Measurements from ENCODE around the gene TEX26.
A peak's percentile ranks its signal among the peaks of the same experiment; 100 is the strongest.

TEX26 gene

DNA sequence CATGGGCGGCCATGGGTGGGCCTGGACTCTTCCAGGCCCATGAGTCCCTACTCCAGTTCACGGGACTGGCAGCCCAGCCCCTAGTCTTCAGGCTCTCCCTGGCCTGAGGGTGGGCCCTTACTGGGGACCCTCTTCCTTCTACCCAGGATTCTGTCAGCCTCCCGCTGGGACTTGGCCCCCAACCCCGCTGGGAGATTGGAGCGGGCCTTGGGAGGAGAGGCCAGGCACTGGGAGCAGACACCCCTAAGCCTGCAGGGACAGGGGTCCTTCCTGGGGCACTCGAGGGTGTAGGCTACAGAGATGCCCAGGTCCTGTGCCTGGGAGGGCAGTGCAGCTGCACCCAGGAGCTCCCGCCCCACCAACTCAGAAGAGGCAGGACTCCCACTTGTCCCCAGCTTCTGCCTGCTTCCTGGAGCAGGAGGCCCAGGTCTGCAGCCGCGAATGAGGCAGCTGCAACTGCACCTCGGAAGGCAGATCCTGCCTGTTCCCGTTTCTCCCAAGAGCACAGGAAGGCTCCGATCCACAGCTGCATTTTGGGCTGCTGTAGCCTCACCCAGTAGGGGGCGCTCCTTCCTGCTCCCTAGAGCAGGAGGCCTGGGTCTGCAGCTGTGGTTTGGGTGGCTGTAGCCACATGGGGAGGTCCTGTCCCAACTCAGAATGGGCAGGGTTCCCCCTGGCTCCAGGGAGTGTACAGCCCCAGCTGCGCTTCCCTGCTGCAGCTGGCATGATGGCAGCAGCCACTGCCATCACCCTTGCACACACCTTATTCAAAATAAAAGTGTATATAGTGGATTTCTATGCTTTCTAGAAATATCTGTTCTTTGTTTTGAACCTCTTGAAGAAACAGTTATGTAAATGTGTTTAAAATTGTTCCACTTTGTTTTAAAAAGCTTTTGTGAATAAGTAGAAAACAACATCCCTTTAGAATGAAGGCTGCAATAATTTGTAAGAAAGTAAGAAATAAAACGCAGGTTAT, 46.8 kb downstream of the TEX26 start:
- FAIRE-seq = no peak

DNA sequence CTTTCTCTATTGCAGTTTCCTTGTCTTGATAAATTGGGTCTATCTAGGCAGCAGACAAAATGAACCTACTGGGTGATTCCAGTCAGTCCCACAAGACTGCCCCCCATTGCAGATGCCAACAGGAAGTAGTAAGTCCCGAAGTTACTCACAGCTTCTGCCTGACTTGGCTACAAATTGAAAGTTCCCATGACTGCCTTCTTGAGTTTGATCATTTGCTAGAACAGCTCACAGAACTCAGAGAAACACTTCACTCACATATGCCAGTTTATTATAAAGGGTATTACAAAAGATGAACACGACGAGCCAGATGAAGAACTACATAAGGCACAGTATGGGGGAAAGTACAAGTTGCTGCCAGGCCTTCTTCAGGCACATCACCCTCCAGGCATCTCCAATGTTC, 50.0 kb downstream of the TEX26 start:
- FAIRE-seq = no peak

DNA sequence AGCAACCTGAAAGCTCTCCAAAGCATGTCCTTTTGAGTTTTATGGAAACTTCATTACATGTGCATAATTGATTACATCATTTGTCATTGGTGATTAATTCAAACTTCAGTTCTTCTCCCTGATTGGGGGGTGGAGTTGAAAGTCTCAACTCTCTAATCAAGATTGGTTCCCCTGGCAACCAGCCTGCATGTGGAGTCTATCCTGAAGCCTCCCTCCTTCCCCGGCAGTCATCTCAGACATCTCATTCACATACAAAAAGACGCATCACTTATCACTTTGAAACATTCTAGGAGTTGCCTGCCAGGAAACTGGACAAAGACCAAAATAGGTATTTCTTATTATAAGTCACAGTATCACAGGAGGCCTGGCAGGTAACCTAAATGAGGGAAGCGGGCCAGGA, 50.5 kb downstream of the TEX26 start:
- no peak for FAIRE-seq

DNA sequence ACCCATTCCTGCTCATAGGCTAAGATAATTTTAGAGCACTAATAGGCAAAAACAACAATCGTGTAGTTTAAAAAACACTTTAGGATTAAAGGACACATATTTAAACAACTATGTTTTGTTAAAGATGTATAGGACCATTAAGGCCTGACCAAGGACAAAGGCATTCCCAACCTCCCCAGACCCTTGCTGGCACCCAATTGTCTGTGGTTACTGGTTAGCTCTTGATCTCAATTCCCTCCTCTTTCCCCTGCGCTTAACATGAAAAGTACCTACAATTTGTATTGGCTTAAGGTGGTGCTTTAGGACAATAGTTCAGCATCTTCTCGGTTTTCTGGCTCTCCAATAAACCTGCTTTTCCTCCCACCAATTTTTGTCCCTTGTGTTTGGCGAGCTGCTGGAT, 51.0 kb downstream of the TEX26 start:
- no peak for FAIRE-seq

DNA sequence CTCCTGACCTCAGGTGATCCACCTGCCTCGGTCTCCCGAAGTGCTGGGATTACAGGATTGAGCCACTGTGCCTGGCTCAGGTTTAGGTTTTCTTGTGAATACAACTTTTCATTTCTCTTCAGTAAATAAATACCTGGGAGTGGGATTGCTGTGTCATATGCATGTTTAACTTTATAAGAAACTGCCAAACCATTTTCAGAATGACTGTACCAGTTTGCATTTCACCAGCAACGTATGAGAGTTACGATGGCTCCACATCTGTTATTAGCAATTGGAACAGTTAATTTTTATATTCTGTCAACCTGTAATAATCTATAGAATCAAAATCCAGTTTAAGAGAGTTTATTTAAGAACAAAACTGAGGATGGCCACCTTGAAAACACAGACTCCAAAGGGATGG, 52.2 kb downstream of the TEX26 start:
- no peak for FAIRE-seq

DNA sequence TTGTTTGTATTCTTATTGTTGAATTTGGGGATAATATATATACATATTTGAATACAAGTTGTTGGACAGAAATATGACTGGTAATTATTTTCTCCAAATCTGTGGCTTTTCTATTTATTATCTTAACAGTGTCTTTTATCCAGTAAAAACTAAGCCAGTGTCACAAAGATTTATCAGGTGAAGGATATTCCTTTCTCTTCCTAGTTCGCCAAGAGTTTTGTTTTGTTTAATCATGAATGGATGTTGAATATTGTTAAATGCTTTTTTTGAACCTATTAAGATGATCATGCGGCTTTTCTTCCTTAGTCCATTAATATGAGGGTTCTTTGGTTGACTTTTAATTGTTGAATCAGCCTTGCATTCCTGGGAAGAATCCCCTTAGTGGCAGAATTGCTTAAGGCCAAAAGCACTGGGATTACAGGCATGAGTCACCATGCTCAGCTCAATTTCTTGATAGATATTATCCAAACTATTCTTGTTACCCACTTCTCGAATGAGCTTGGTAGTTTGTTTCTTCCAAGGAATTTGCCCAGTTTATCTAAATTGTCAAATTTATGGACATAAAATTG, 53.3 kb downstream of the TEX26 start:
- FAIRE-seq = no peak

DNA sequence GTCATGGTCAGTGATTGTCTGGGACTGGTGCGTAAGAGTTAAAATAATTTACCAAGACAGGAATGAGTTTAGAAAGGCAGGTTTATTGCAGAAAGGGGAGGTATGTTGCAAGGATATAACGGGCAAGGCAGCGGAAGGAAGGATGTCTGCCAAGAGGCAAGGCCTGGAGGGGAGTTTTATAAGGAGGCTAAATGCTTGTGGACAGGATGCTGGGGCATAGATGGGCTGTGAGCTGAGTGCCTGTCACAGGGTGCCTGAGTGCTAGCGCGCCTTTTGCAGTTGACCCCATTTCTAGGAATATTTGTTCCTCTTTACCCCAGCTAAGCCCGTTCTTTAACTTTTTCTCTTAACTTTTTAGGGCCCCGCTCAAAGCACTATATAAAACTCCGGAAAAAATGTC, 58.7 kb downstream of the TEX26 start:
- no peak for FAIRE-seq

DNA sequence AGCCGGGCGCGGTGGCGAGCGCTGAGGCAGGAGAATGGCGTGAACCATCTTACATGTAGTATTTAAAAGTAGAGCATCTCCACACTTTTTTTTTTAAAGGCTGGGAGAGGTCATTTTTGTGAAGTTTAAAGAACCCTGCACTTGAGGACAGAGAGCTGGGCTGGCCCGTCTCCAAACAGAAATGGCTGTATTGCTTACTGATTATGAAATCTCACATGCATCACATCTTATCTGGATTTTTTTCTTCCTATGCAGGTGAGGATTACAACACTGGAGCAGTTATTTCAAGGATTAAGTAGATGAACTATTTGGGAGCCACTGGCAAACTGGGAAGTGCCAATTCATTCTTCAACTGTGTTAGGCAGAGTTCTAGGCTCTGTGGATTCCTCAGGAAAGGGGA, 59.5 kb downstream of the TEX26 start:
- no peak for FAIRE-seq

DNA sequence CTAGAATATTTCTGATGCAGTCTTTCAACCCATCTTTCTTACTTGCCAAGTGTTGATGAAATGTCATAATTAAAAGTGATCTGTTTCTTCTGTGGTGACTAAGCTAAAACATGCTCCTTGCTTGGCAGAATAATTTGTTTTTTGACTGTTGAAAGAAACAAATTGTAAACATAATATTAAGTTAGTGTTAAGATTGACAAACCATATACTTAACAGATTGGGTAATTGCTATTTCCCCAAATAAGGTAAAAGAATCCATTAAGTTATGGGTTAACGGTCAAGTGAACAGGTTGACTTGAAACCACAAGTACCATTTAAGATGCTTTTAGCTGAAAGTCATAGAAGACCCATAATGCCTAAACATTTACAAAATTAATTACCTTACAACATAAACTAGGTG, 62.9 kb downstream of the TEX26 start:
- no peak for FAIRE-seq

DNA sequence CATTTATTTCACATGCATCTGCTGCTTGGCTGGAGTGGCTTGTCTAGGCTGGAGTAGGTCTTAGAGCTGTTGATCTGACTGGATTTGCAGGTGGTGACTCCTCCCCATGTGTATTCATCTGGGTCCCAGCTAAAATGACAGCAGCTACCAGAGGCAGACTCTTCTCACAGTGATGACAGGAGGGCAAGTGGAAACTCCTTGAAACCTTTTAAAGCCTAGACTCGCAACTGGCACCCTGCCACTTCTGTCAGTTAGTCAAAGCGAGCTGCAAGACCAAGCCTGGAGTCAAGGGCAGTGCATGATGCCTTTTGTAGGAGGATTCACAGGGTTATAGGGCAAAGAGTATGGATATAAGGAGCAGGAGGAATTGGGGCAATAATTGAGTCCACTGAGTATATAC, 65.2 kb downstream of the TEX26 start:
- no peak for FAIRE-seq

DNA sequence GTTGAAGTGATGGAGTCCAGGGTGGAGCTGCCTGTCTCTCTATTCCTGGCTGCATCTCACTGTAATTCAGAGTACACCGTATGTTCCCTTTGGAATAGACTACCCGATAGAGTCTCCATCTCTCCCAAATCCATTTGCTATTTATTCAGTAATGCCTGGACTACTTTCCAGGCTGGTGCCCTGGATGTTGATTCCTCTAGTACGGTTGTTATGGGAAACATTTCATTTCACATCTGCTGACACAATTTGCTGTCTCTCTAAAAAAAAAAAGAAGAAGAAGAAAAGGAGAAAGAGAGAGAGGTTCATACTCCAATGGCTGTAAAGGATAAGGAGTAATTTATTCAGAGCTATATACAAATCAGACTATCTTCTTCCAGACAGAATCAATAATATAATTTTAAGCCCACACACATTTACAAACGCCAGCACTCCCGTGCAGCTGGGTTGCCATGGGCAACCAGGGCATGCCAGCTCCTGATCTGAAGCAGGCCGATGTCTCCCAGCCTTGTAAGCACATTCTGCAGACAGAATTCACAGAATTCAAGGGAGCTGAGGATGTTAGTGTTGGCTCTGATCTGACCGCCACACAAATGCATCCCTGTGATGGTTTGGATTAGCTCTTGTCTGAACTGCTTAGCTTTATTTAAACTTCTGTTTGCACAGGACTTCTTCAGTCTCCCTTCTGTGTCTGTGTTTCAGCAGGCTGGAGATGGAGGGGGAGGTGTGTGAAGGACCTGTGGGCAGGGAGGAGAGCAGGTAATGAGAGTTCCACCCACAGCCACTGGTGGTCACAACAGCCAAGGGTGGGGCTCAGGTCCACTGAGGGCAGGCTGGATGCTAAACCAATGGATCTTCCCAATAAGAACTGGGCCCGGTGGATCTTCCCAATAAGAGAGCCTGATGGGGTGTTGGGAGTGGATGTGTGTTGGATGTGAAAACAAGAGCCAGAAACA, 66.0 kb downstream of the TEX26 start:
- no peak for FAIRE-seq

DNA sequence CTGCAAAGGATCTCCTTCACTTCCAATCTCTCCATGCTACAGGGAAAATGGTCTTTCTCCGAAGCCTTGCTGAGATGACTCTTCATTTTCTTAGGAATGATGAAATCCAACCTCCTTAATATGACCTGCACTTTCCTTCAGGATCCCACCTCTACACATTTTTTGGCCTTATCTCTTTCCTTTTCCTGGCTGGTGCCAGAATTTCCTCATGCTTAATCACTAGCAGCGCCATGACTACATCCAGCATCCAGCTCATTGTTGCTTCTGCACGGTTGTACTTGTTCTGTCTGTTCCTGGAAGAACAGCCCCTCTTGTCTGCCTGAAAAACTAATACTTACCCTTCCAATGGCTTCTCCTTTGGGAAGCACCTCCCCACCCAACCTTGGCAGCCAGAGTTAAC, 68.4 kb downstream of the TEX26 start:
- no peak for FAIRE-seq

DNA sequence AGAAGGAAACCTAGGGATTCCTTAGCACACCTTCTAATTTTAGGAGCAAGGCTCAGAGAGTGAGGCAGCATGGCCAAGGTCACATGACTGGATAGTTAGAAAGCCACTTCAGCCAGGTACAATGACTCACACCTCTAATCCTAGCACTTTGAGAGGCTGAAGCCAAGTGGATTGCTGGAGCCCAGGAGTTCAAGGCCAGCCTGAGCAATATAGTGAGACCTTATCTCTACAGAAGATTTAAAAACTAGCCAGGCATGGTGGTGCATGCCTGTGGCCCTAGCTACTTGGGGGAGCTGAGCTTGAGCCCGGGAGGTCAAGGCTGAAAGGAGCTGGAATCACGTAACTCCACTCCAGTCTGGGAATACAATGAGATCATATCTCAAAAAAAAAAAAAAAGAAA, 69.2 kb downstream of the TEX26 start:
- no peak for FAIRE-seq

DNA sequence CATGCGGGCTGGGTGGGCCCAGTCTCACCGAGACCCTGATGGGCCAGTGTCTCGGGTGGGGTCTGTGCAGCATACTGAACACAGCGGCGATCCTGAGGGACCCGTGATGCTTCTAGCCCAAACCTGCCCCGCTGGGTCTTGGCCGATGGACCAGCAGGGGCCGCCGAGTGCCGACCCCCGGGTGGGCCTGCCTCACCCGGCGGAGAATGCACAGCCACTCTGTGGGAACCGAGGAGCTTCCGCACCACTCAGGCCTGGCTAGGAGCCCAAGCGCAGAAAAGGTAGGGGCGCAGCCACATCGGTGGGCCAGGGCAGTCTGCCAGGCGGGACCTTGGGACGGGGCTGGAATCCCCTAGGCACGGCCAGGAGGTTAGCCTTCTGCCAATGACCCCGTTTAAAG, 72.6 kb downstream of the TEX26 start:
- no peak for FAIRE-seq

DNA sequence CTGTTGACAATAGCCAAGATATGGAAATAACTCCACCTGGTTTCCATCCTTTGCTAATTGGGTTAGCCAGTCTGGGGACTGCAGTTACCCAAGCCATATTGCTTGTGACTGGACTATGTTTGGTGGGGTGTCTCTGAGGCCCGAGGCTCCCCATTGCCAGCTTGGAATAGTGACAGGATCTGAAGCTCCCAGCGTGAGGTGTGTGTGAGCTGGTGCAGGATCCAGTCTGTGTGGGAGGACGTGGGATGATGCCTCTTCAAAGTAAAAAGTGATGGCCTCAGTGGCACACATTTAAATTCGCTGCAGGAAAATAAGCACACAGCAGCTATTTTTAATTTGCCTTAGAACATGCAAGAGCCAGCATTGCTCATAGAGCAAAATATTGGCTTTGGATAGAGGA, 75.0 kb downstream of the TEX26 start:
- no peak for FAIRE-seq

DNA sequence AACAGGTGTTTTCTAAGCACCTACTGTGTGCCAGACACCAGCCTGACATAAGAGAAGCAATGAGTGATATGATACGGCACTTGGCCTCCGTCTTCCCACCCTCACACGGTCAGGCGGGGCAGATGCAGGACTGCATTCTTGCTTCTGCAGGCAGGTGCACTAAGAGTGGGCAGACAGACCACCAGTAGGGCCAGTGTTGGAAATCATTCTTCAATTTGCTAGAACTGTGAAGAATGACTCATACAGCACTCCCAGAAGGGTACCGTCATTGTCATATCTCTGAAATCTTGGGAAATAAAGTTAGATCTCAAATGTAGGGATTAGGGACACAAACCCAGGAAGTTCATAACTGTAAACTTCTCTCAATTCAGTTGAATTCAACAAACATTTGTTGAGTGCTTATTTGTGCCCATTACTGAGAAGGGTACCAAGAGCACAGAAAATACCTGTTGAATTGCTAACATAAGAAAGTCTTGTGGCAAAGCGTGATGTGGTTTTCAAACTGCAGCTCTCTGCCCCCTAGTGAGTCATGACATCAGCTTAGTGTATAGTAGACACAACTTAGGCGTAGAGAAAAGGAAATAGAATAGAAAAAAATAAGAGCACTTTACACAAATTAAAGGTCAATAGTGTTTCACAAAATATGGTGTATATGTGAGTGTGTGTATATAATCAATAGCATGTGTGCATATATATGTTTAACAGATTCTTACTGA, 76.1 kb downstream of the TEX26 start:
- no peak for FAIRE-seq

DNA sequence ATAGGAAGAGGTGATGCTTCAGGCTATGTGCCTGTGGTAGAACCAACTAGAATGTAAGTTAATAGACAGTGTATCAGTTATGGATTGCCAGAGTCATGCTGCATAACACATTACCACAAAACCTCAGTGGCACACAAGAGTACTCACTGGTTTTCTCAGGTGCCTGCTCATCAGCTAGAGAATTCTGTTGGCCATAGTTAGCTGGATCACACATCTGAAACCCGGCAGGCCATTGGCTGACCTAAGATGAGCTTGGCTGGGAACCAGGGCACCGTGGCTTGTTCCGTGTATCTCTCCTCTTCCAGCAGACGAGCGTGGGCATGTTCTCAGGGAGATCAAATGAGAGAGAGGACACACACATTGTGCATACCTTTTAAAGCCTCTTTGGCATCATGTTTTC, 76.7 kb downstream of the TEX26 start:
- FAIRE-seq = no peak

DNA sequence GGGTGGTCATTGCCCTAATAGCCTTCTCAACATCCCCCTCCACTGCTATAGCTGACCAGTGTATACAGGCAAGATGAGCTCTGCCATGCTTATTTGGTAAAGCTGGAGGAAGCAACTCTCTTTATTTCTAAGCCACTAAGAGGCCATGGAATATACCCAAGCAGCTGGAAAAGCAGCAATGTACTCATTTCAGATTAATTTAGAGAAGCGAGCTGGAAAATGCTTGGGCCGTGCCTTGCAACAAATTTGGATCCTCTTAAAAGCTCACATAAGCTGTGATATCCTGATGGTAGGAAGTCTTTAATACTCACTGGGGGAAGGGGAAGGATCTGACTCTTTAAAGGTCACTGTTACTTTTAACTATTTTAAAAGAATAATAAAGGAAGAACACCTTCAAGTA, 77.8 kb downstream of the TEX26 start:
- FAIRE-seq = no peak

DNA sequence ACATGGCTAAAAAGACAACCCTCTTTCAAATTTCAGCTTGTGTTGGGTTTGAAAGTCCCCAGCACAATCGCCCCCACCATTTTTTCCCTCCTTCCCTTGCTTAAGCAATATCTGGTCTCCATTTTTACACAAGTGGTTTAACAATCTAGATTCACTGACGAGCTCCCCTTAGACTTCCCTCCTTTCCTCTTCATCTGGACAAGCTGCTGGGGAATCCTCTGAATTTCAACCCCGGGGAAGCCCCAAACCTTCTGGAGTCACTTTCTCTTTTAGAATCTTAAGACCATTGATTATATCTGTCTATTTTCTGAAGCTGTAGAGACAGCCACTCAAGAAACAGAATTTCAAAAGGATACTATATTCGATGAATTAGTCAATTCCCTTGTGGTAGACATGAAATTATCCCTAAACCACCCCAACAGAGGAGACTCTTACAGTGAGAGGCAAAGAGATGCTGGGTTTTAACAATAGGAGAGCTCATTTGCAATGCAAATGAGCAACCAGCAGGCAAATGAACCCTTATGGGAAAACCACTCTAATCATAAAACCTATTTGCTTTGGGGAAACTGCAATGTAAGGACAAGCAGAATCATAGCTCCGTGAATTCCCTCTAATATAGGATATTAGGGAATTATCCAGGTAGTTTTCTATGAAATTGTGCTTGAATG, 78.9 kb downstream of the TEX26 start:
- no peak for FAIRE-seq

DNA sequence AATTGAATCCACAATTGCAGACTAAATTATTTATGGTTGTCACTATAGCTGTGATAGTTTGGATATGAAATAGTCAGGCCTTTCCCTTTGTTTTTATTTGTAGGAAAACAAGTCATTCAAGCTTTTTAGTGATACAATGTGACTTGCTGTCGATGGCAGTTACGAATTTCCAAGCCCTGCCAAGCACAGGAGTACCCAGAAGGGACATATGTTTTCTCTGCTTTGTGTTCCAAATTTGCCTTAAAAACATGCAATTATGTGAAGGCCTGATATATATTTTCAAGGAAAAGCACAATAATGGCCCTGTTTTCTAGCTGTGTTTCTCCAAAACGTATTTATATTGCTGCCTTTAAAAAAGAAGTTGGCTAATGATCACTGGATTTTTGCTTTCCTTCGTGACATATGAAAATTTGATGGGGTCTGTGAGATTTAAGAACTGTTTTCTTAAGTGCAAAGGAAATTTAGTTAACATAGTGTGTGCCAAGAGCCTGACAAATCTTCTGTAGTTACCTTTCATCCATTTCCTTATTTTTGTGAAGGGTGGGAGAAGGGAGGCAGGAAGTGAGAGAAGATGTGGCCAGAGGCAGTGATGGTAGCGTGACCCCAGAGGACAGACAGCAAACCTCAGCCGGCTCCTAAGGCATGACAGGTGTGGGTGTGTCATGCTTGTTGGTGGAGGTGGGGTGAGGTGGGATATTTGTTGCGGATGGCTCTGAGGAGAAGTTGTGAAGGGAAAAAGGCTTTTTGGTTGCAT, 79.6 kb downstream of the TEX26 start:
- no peak for FAIRE-seq

DNA sequence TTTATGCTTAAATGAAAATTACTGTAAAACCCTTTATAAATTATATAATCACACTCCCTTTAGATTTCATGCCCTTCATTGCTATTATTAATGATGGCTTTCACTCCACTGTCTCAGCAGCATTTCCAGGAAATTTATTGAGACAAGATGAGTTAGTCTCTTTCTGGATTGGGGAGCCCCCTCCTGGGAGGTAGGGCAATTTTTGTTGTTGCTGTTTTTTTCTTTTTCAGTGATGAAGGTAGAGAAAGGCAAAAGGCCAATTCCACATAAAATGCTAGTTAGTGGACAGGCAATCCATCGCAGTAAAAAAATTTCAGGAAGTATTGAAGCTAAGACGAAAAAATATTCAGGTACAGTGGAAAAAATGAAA, 80.2 kb downstream of the TEX26 start:
- peak; percentile 90 for FAIRE-seq

DNA sequence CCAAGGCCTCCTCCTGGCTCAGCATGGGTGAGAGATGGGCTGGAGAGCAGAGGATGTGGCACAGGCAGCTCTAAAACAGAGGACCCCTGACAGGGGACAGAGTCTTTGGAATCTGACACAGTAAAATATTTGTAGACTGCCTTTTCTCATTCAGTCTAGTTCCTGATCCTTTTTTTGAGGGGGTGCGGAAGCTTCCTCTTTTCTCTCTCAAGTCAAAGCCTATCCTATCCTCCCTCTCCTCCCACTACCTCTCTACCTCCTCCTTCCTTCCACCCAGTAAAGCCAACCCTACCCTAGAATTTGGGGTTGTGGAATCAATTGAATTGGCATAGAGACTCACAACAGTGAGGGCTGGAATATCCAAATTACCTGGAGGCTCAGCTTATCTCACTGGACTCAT, 82.0 kb downstream of the TEX26 start:
- FAIRE-seq = no peak

Data from TTC549 (cell line).